ENCODE results near the gene EOGT.

Gene EOGT

DNA sequence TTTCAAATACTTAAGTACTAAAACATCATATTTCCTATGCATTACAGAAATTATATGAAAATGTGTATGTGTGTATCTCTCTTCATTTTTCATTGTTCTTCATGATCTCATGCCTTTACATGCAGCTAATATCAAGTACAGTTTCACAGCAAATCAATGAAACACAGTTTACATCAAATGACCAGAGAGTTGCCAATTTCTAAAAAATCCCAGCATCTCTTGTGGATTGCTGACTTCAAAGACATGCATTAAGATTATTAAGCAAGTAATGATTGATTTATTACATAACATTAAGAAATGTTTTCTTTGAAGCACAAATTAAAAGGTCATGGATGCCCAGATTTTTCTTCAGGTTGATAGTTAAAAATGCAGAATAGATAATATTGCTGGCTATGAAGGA, 50.1 kb downstream of the EOGT start:
- Histone ChIP-seq H3K27me3 (ENCODE audit: low read depth) (peaks cover 5% of the 10 kb centered on the region), H3K4me1 (peaks cover 4% of the 10 kb centered on the region), H3K9me3 (no peaks in the 10 kb centered on the region), H3K4me3 (no peak overlapping the region), H3K36me3 (replicated peaks) (no peaks in the 10 kb centered on the region)
- in situ Hi-C loops (cut with MboI; ENCODE audit: low sequenced_read_pairs) = no loop called here
- no peak for DNase-seq (ENCODE audit: low spot score in 2 of 2)

- Histone ChIP-seq H3K36me3 (replicated peaks) (no peaks in the 10 kb centered on the region), H3K4me1 (no peaks in the 10 kb centered on the region), H3K27me3 (ENCODE audit: low read depth) (peaks cover 15% of the 10 kb centered on the region), H3K9me3 (no peaks in the 10 kb centered on the region), H3K4me3 (no peak overlapping the region)
- in situ Hi-C loops (cut with MboI; ENCODE audit: low sequenced_read_pairs) = no loop called here
- no peak for DNase-seq (ENCODE audit: low spot score in 2 of 2)
Observed at GRCh38 chr3:68958932-68959331, 54.6 kb downstream of the EOGT start.

- Histone ChIP-seq H3K4me1 (no peaks in the 10 kb centered on the region; the same call in 1 of the 2 replicates), H3K4me3 (no peak overlapping the region), H3K27me3 (ENCODE audit: low read depth) (peaks cover 15% of the 10 kb centered on the region), H3K36me3 (replicated peaks) (no peaks in the 10 kb centered on the region), H3K9me3 (no peaks in the 10 kb centered on the region)
- in situ Hi-C loops (cut with MboI; ENCODE audit: low sequenced_read_pairs) = no loop called here
- DNase-seq (ENCODE audit: low spot score in 2 of 2) = no peak
Observed at GRCh38 chr3:68957895-68958294, 55.6 kb downstream of the EOGT start.

- Histone ChIP-seq H3K4me1 (no peaks in the 10 kb centered on the region; the same call in 1 of the 2 replicates), H3K36me3 (replicated peaks) (no peaks in the 10 kb centered on the region), H3K9me3 (no peaks in the 10 kb centered on the region), H3K4me3 (no peak overlapping the region), H3K27me3 (ENCODE audit: low read depth) (peaks cover 15% of the 10 kb centered on the region)
- DNase-seq (ENCODE audit: low spot score in 2 of 2) = no peak
- in situ Hi-C loops (cut with MboI; ENCODE audit: low sequenced_read_pairs) = no loop called here
Observed at GRCh38 chr3:68953816-68954444, 59.6 kb downstream of the EOGT start.

DNA sequence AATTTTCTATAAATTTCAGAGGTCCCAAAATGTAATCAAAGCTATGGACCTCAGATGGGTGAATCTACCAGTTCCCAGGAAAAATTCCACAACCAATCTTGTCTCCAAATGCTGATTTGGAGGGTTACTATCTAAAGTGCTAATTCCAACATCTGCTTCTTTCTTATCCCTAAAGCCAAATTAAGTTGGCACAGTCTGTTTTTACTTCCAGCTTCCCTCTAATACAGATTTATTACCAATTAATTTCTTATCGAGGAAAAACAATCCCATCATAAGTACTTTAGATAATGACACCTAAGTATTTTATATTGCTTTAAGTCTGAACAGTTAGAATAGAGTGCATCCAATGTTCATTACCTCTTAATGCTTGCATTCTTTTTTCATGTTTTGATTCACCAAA, 68.3 kb downstream of the EOGT start:
- Histone ChIP-seq H3K27me3 (ENCODE audit: low read depth) (no peaks in the 10 kb centered on the region), H3K36me3 (replicated peaks) (no peaks in the 10 kb centered on the region), H3K4me3 (no peak overlapping the region), H3K9me3 (no peaks in the 10 kb centered on the region), H3K4me1 (peaks cover 21% of the 10 kb centered on the region)
- in situ Hi-C loops (cut with MboI; ENCODE audit: low sequenced_read_pairs) = no loop called here
- no peak for DNase-seq (ENCODE audit: low spot score in 2 of 2)

GRCh38 chr3:68943753-68944500, 69.6 kb downstream of the EOGT start:
- H3K9me3 ChIP-seq = no peaks in the 10 kb centered on the region
- H3K4me1 ChIP-seq = peaks cover 21% of the 10 kb centered on the region
- H3K27me3 ChIP-seq (ENCODE audit: low read depth) = no peaks in the 10 kb centered on the region
- DNase-seq (ENCODE audit: low spot score in 2 of 2) = peak; percentile 71 to 98
- no peak overlapping the region for H3K4me3 ChIP-seq
- no peaks in the 10 kb centered on the region for H3K36me3 ChIP-seq (replicated peaks)
- in situ Hi-C loops (cut with MboI; ENCODE audit: low sequenced_read_pairs) = no loop called here

DNA sequence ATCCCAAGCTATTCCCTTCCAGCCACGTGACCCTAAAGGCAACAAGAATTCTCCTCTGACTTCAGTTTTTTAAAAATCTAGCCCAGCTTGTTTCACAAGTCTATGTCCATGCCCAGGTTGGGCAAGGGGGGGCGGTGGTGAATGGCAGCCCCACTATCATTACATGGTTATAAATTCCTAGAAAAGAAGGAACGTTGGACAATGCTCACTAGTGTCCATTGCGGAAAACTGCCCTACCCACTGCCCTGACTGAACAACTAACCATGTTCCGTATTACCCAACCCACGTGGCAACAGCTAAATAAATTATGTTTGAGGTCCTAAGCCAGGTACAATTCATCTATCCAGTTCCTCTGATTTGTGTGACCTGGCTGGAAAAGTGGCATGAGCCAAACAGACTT, 72.4 kb downstream of the EOGT start:
- no peaks in the 10 kb centered on the region for H3K9me3 ChIP-seq

DNA sequence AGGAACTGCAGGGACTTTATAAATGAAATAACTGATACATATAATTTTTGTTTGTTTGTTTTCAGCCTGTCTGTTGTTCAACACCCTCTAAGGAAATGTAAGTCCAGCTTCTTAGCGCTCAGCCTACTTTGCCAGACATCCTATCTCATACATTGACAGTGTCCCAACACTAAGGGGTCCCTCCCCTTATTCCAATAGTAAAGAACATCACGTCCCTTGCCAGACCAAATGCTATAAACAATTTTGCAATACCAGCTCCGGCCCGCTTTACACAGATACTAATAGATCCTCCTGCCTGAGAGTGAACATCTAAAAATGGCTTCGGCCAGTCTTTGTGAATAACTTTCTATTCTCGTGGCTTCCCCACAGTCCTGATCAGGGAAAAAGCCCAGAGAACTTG, 76.6 kb downstream of the EOGT start:
- Histone ChIP-seq H3K27me3 (ENCODE audit: low read depth) (no peaks in the 10 kb centered on the region), H3K36me3 (replicated peaks) (no peaks in the 10 kb centered on the region), H3K4me3 (no peak overlapping the region), H3K9me3 (no peaks in the 10 kb centered on the region; the same call in 1 of the 2 replicates), H3K4me1 (peaks cover 6% of the 10 kb centered on the region)
- DNase-seq (ENCODE audit: low spot score in 2 of 2) = no peak
- in situ Hi-C loops (cut with MboI; ENCODE audit: low sequenced_read_pairs) = no loop called here

More for the DNA sequence above, 72.4 kb downstream of the EOGT start:
- H3K4me1 ChIP-seq = peaks cover 28% of the 10 kb centered on the region
- H3K27me3 ChIP-seq (ENCODE audit: low read depth) = no peaks in the 10 kb centered on the region
- H3K36me3 ChIP-seq (replicated peaks) = no peaks in the 10 kb centered on the region
- no peak overlapping the region for H3K4me3 ChIP-seq
- in situ Hi-C loops (cut with MboI; ENCODE audit: low sequenced_read_pairs) = no loop called here
- DNase-seq (ENCODE audit: low spot score in 2 of 2) = no peak

DNA sequence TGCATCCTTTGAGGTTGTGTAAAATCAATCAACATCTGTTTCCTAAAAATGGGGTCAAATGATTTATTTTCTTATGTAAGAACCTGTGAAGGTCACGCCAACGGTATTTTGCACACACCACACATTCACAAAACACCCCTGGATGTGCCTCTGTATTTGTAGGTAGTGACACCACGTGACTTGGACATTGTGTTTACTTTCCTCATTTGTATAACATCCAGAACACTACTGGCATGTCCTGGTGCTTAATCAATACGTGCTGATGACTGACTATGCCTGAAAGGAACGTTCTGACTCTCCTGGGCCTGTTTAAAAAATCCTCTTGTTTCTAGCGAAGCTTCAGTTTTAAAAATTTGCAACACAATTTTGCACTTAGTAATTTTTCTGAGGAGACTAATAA, 77.7 kb downstream of the EOGT start:
- DNase-seq (ENCODE audit: low spot score in 2 of 2) = no peak
- in situ Hi-C loops (cut with MboI; ENCODE audit: low sequenced_read_pairs) = no loop called here
- Histone ChIP-seq H3K4me1 (peaks cover 6% of the 10 kb centered on the region), H3K36me3 (replicated peaks) (no peaks in the 10 kb centered on the region), H3K27me3 (ENCODE audit: low read depth) (no peaks in the 10 kb centered on the region), H3K9me3 (no peaks in the 10 kb centered on the region; the same call in 1 of the 2 replicates), H3K4me3 (no peak overlapping the region)

- no peaks in the 10 kb centered on the region for H3K27me3 ChIP-seq (ENCODE audit: low read depth)
- in situ Hi-C loops (cut with MboI; ENCODE audit: low sequenced_read_pairs) = no loop called here
- no peak for DNase-seq (ENCODE audit: low spot score in 2 of 2)
- H3K4me1 ChIP-seq = no peaks in the 10 kb centered on the region
- peak overlapping the region; percentile 26; the same call in 1 of the 2 replicates for H3K4me3 ChIP-seq
- H3K9me3 ChIP-seq = no peaks in the 10 kb centered on the region; the same call in 1 of the 2 replicates
- no peaks in the 10 kb centered on the region for H3K36me3 ChIP-seq (replicated peaks)
Observed at GRCh38 chr3:68931406-68932149, 81.9 kb downstream of the EOGT start.

Measured in HAP-1 (cell line).